ENCODE results near the gene IL12RB2.
"Not testable (repeated sequence)": the region's sequence is repeated elsewhere in the genome, so short reads cannot be mapped to it uniquely, and the experiment has no call there.

IL12RB2 gene

GRCh38 chr1:67399199-67399993 lies 91.7 kb downstream of the IL12RB2 start:
- no peak for DNase-seq (ENCODE audit: low spot score)

DNA sequence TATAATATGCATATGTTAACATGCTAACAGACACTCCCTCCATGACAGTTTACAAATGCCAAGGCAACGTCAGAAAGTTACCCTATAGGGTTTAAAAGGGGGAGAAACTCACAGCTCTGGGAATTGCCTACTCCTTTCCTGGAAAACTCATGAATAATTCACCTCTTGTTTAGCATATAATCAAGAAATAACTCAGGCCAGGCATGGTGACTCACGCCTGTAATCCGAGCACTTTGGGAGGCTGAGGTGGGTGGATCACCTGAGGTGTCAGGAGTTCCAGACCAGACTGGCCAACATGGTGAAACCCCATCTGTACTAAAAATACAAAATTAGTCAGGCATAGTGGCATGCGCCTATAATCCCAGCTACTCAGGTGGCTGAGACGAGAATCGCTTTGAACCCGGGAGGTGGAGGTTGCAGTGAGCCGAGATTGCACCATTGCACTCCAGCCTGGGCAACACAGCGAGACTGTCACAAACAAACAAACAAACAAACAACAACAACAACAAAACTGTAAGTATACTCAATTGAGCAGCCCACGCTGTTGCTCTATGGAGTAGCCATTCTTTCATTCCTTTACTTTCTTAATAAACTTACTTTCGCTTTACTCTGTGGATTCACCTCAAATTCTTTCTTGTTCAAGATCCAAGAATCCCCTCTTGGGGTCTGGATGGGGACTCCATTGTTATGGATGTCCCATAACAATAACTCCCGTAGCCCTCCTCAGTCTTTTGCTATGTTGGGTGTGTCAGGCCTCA lies 92.5 kb downstream of the IL12RB2 start:
- not testable (repeated sequence) for DNase-seq (ENCODE audit: low spot score)

DNA sequence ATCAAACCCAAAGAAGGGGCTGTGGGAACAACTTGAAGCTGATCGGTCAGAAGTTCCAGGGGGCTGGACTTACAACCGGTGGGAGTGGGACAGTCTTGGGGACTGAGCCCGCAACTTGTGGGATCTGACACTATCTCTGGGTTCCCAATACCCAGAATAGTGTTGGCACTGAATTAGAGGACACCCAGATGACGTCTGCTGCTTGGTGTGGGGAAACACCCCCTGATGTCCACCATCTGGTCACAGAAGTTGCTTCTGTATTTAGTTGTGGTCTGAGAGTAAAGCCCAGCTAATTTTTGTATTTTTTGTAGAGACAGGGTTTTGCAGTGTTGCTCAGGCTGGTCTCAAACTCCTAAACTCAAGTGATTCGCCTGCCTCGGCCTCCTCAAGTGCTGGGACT lies 93.8 kb downstream of the IL12RB2 start:
- no peak for DNase-seq (ENCODE audit: low spot score)

DNA sequence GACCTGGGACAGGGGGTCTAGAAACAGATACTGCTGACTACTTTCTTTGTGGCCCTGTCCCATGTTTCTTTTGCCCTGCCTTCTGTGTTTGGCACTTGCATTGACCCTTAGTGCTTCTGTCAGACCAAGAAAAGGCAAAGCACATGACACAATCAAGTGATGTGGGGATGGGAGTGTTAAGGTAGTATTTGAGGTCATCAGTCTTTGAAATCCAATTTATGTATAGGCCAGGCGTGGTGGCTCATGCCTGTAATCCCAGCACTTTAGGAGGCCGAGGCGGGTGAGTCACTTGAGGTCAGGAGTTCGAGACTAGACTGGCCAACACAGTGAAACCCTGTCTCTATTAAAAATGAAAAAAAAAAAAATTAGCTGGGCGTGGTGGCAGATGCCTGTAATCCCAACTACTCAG lies 96.5 kb downstream of the IL12RB2 start:
- DNase-seq (ENCODE audit: low spot score): no peak

DNA sequence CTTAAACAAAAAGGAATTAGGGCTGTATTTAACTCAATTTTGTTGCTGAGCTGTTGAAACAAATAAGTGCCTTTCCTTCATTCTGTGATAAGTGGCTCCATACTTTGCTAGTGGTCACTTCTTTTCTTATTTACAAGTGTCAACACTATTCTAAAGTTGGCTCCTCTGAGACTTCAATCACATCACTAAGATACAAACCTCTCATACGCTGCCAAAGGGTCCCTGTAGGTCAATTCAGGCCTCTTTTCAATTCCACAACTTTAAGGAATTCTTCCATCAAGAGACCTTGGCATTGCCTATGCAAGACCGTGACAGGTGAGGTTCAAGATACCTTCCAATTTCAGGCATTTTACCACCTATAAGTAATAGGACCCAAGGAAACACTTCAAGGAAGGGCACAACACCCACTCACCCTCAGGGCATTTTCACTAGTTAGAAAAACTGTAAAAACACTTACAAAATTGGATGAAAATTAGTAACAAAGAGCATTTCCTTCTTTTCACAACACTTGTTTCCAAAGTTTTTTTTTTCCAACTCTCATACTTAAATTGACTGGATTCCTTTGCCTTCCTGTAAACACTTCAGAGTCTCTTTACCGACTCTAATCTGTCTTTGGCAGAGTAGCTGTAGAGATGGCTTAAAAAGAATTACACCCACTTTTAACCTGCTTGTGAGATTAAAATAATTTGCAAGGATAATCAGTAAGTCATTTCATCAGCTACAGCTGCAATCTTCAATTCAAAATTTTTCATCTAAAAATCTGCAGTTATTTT lies 98.0 kb downstream of the IL12RB2 start:
- DNase-seq (ENCODE audit: low spot score): no peak

DNA sequence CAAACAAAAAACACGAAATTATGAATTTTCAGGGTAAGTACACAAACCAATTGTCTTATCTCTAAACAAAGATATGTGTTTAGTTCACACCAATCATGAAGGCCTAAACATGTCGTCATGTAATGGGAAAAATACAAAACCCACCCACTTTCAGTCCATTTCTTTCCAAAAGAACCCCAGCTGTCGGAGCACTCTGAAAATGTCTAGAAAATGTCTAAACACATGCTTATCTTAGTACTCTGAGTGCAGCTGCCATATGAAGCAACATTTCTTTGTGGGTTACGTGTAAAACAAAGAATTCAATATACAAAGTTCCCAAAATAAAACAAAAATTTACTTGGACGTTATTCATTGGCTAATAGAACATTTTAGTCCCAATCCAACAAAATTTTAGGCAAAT lies 99.8 kb downstream of the IL12RB2 start:
- DNase-seq (ENCODE audit: low spot score): peak; percentile 37

DNA sequence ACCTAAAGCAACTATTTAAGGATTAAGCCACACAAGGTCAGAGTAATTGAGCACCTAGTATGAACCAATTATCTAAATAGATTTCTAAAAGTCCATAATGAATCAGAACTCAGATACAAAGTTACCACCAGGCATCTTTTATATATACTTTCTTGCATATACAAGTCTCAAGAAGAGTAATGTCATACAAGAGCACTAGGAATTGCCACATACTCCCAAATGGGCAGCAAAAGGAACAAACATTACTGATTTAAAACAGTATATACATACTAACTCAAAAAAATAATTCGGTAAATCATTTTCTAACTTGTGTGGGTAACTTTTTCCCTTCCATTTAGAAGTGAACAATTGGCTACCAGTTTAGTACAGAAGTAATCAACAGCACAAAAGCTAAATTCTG lies 100.5 kb downstream of the IL12RB2 start:
- no peak for DNase-seq (ENCODE audit: low spot score)

- not testable (repeated sequence) for DNase-seq (ENCODE audit: low spot score)
Measured at GRCh38 chr1:67413101-67413500, 105.4 kb downstream of the IL12RB2 start.

- DNase-seq (ENCODE audit: low spot score): no peak
Measured at GRCh38 chr1:67414574-67414973, 106.9 kb downstream of the IL12RB2 start.

GRCh38 chr1:67415041-67415440 lies 107.4 kb downstream of the IL12RB2 start:
- DNase-seq (ENCODE audit: low spot score): no peak

DNA sequence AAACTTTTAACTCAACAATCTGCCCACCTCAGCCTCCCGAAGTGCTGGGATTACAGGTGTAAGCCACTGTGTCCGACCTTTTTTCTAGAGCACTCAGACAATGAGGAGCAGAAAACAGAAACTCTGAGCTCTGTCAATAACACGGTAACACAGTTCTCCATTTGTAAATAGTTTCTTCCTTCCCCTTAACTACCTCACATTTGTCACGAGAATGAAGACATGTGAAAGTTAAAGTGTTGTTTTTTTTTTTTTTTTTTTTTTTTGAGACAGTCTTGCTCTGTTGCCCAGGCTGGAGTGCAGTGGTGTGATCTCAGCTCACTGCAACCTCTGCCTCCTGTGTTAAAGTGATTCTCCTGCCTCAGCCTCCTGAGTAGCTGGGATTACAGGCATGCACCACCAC lies 110.1 kb downstream of the IL12RB2 start:
- not testable (repeated sequence) for DNase-seq (ENCODE audit: low spot score)

DNA sequence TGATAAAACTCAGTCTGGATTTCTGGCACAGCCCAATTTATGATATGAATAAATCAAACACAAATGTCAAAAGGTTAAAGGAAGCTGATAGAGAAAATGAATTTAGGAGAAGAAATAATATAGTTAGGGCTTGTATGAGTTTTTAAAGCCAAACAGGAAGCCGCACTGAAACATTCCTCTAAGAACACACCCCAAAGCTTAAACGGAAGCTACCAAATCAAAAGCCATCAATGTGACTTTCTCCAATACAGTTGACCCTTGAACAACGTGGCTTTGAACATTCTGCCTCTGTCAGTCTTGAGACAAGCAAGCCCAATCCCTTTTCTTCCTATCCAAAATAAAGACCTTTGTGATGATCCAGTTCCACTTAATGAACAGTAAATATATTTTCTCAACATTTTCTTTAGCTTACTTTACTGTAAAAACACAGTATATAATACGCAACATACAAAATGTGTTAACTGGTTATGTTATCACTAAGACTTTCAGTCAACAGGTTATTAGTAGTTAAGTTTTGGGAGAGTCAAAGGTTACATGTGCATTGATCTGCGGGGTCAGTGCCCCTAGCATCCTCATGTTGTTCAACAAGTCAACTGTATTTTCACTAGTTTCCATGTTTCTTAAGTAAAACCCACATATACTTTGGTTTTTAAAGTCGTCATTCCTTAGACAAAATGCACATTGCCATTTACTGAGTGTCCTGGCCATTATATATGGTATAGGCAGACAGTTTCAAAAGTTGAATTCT lies 111.3 kb downstream of the IL12RB2 start:
- DNase-seq (ENCODE audit: low spot score): no peak

DNA sequence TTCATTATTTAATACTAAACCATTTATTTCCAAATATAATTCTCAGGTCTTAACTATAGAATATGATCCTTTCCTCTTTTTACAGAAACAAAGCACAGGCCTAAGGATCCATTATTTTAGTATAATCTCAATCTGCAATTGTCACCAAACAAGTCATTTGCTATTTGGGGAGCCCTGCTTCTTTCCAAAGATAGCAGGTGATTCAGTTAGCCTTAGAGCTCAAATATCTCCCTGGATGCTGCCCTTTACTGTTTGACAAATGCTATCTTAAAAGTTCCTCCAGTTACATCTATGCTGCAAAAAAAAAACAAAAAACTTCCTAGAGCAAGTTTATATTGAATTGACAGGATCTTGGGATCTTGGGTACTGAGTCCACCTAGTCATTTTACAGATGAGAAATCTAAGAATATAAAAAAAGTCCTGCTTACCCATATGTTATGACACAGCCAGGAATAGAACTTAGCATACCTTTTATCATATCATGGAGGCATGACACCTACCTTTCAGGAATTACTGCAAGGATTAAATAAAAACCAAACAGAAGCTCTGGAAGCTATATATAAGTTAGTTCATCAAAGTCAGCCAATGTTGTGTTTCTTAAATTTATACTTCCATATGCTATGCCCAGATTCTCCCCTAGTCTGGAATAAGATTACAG lies 113.3 kb downstream of the IL12RB2 start:
- no peak for DNase-seq (ENCODE audit: low spot score)

DNA sequence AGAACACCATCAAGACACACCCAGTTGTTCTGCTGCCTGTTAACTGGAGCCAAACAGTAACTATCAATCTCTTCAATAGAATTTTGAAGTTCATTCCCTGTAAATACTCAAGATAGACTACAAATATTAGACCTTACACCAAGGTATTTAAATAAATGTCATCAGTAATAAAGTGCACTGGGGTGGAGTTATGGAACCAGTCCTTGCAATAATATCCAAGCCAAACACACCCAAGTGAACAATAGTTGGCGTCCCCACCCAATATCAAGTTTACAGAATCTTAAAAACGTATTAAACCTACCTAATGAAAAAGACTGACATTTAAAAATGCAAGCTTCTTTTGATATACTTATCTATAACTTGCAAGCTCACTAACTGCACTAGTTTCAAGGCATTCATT lies 119.8 kb downstream of the IL12RB2 start:
- no peak for DNase-seq (ENCODE audit: low spot score)

DNA sequence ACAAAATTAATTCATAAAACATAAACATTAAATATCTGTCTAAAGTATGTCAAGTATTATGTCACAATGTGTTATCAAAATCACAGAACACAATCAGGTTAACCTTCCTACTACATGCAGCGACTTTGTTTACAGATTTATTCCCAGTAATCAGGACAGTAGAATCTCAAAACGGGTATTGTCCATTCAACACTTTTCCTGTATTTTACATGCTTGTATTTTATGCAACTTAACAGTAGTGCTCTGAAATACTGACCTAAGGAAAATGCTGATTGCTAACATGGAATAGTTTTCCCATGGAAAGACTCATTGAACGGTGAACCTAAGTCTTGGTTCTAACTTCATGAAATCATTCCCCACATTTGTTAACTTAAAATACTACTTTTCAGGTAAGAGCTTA lies 120.3 kb downstream of the IL12RB2 start:
- DNase-seq (ENCODE audit: low spot score): no peak

DNA sequence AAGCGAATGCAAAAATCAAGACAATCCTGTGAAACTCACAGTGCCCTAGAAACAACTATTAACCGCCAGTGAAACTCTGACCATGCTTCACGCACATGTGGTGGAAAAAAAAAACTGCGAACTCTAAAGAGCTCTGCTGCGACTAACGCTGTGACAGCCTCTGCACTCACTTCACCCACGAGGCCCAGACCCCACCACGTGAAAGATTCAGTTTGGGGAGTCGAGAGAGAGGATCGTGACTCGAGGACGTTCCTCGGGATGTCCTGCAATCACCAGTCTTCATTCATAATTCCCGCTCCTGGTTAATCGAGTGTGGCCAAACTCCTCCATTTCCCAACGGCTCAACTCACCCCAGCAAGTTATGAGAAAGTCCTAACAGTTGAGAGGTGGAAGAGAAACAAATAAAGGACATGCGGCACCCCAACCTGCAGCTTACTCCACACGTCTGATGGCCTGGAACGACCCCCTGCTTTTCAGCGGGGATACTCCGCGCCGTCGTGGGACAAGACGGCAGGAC lies 121.4 kb downstream of the IL12RB2 start:
- peak; percentile 32 for DNase-seq (ENCODE audit: low spot score)

DNA sequence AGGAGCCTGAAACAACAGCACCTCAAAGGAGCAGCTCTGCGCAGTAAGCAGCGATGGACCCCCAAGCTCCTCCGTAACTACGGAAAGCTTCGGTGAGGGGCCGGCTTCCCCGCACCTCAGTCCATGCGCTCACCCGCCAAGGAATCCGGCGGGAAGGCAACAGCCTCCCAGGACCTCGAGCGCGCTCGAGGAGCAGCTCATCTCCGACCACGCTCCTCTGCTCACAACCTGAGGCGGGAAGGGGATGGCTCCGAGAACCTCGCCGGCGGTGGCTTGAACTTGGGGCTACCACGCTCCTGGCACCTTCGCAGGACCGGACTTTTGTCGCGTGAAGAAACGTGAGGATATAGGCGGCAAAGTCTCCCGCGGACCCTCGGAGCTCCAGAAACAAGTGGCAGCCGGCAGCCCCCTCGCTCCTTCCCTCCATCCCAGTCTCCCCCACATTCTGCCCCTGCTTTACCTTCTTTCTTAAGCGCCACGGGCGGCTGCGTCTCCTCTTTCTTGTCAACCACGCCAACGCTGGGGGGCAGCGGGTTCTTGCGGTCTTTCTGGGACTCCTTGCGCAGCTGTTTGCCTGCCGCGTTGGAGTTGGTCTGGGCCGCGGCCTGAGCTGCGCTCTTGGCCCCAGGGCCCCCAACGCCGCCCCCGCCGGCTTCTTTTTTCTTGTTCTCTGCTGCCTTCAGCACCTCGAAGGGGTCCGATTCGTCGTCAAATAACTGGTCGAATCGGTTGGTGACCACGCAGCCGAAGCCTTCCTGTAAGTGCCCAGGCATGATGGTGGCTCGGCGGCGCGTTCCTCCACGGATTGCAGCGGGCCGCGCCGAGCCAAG lies 122.1 kb downstream of the IL12RB2 start:
- DNase-seq (ENCODE audit: low spot score): peak; percentile 41

DNA sequence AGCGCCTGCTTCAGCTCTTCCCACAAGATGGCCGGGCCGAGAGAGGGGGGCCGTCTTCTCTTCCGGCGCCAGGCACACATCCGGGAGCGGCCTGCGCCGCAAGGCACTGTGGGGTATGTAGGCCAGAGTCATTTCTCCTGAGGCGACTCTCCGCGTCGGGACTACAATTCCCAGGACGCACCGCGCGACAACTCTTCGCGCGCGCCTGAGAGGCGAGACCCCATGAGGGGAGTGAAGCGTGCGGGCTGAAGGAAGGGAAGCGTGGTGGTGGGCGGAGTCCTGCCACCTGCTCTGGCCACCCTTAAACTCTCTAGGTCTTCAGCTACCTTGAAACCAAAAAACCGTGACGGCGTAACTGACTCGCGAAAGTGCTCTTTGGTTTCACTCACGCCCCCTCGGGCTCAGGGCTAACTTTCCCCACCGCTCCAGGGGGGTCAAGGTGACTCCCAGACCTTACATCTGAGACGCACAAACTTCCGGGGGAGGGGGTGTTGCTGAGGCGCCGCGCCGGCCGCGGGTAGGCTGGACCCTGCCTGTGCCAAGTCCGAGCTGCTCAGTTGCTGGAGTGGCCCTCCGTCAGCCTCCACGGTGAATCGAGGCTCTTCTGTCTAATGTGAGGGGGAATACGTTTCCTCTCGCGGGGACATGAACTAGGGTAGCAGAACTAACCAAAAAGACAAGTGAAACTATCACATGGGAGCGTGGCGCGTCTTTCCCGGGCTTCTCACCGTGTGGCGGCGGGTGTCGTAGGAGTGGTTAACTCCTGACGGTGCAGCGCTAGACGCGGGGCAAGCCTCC lies 122.9 kb downstream of the IL12RB2 start, which contains the start of gene SERBP1:
Gene SERBP1, minus strand, starts transcription at position 45 of the 798 bp plus-strand sequence. CDS start 102 bp downstream, outside the sequence.
- peak; percentile 95 for DNase-seq (ENCODE audit: low spot score)

DNA sequence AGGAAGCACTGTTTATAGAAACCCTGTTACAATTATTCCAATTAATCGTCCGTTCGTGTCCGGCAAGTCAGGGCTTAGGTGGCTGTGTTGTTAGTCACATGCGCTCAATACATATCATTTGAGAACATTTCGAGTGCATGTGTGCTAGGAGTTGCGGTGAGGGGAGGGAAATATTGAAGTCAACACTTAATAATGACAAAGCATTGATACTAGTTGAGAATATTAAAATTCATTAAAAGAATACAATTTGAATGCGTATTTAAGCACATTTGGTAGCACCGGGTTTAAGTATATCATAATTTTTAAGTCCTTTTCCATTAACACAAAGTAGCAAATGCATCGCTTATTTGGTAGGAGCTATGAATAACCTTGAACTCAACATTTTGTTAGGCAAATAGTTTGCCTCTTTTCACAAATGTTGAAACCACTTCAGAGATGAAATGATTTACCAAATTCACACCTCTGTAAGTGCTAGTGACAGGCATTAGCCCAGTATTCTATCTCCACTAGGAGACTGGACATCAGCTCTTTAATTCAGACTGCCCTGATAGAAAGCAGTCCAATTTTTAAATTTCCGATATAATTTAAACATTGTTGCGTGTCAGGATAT lies 123.6 kb downstream of the IL12RB2 start:
- DNase-seq (ENCODE audit: low spot score): no peak

All from AG08396 (cell line).